CD14-positive monocyte (primary cell): ENCODE measurements around the gene NBDY. TPM values are rescaled to one million over a fixed set of nuclear protein-coding genes. Genes with fewer than 3 reads are reported as not detected.

Source experiments
- DNase-seq, 3 donors: peaks; one replicate each; pipeline ENCODE4 v3.0.0-alpha.2; 2011 to 2022
- H2AFZ ChIP-seq: 2 replicates; pipeline ENCODE4 v1.6.0; 2012; ENCODE audit warnings: mild to moderate bottlenecking, low read depth, low read length, inconsistent platforms; ENCODE audit not compliant: insufficient read depth, poor library complexity, severe bottlenecking
- H3K27ac ChIP-seq, 2 donors: 1 replicate in 1 of 2; 2 replicates in 1 of 2; pipeline ENCODE4 v1.5.1; 2012 to 2013; ENCODE audit warnings: low read length in 2 of 2, control low read depth in 1 of 2, inconsistent platforms in 1 of 2, low read depth in 1 of 2, mild to moderate bottlenecking in 1 of 2
- H3K27me3 ChIP-seq, 2 donors: one replicate each; pipeline versions ENCODE4 v1.6.0 to v1.6.1; 2011 to 2013; ENCODE audit warnings: low read length in 2 of 2; ENCODE audit not compliant: control insufficient read depth in 2 of 2, insufficient read depth in 2 of 2
- H3K36me3 ChIP-seq, 2 donors: replicated peaks in 1 of 2; 1 replicate in 1 of 2; 2 replicates in 1 of 2; pipeline versions ENCODE4 v1.5.1 to v1.6.1; 2012 to 2013; ENCODE audit warnings: low read length in 2 of 2, control low read depth in 1 of 2, inconsistent platforms in 1 of 2, mild to moderate bottlenecking in 1 of 2; ENCODE audit not compliant: insufficient read depth in 2 of 2, control insufficient read depth in 1 of 2
- H3K4me1 ChIP-seq, 2 donors: 1 replicate in 1 of 2; 2 replicates in 1 of 2; pipeline versions ENCODE4 v1.5.1 to v1.6.1; 2012 to 2013; ENCODE audit warnings: low read length in 2 of 2, control low read depth in 1 of 2, inconsistent platforms in 1 of 2, mild to moderate bottlenecking in 1 of 2, moderate library complexity in 1 of 2; ENCODE audit not compliant: insufficient read depth in 2 of 2, control insufficient read depth in 1 of 2
- H3K4me2 ChIP-seq: replicated peaks from 2 replicates; pipeline ENCODE3; 2012; ENCODE audit warnings: low read length, moderate library complexity, mild to moderate bottlenecking; ENCODE audit not compliant: poor library complexity, severe bottlenecking; ENCODE audit errors: extremely low read depth
- H3K4me3 ChIP-seq, 3 experiments: fragments of 200-600 bp in 1 of 3; sonication (generic) in 1 of 3; replicated peaks in 1 of 3; 1 replicate in 2 of 3; 2 replicates in 1 of 3; pipeline ENCODE4 v1.5.1; 2011 to 2013; ENCODE audit warnings: low read length in 3 of 3, mild to moderate bottlenecking in 3 of 3, control low read depth in 2 of 3, low read depth in 2 of 3, inconsistent platforms in 1 of 3, moderate library complexity in 1 of 3
- H3K79me2 ChIP-seq: 2 replicates; pipeline ENCODE4 v1.6.0; 2012; ENCODE audit warnings: mild to moderate bottlenecking, control low read depth, inconsistent platforms, low read length, moderate library complexity; ENCODE audit not compliant: insufficient read depth
- H3K9ac ChIP-seq: 2 replicates; pipeline ENCODE4 v1.6.0; 2017; ENCODE audit warnings: low read length, mild to moderate bottlenecking; ENCODE audit not compliant: insufficient read depth, poor library complexity, severe bottlenecking
- H3K9me3 ChIP-seq, 2 donors: replicated peaks in 1 of 2; 1 replicate in 1 of 2; 2 replicates in 1 of 2; pipeline versions ENCODE4 v1.5.1 to v1.6.1; 2012 to 2013; ENCODE audit warnings: low read length in 2 of 2, control low read depth in 1 of 2; ENCODE audit not compliant: control insufficient read depth in 1 of 2, insufficient read depth in 1 of 2
- H4K20me1 ChIP-seq: 2 replicates; pipeline ENCODE4 v1.6.0; 2012; ENCODE audit warnings: mild to moderate bottlenecking, low read length, control low read depth, moderate library complexity; ENCODE audit not compliant: insufficient read depth
- H3K27ac Mint-ChIP-seq, 7 donors: one replicate each; pipeline ENCODE4 v1.8.0; 2020; ENCODE audit warnings: mild to moderate bottlenecking in 7 of 7, mixed read lengths in 7 of 7, moderate library complexity in 6 of 7, inconsistent platforms in 2 of 7
- H3K27me3 Mint-ChIP-seq, 3 donors: one replicate each; pipeline ENCODE4 v1.8.0; 2021 to 2022; ENCODE audit warnings: low read depth in 3 of 3, mild to moderate bottlenecking in 3 of 3, mixed read lengths in 3 of 3, moderate library complexity in 3 of 3, inconsistent platforms in 1 of 3
- H3K36me3 Mint-ChIP-seq, 2 donors: one replicate each; pipeline ENCODE4 v1.8.0; 2020; ENCODE audit warnings: mixed read lengths in 2 of 2, inconsistent platforms in 1 of 2, mild to moderate bottlenecking in 1 of 2
- H3K4me1 Mint-ChIP-seq: one replicate; pipeline ENCODE4 v1.8.0; 2020; ENCODE audit warnings: mild to moderate bottlenecking, mixed read lengths
- H3K4me3 Mint-ChIP-seq, 2 donors: one replicate each; pipeline ENCODE4 v1.8.0; 2020; ENCODE audit warnings: mild to moderate bottlenecking in 2 of 2, mixed read lengths in 2 of 2, moderate library complexity in 1 of 2
- H3K9me3 Mint-ChIP-seq, 7 donors: one replicate each; pipeline ENCODE4 v1.8.0; 2020 to 2022; ENCODE audit warnings: mixed read lengths in 7 of 7, mild to moderate bottlenecking in 6 of 7, moderate library complexity in 6 of 7, inconsistent platforms in 2 of 7
- WGBS: methylation state at CpG from one replicate; pipeline ENCODE4 v1.1.5; 2013; ENCODE audit warnings: missing lambda C conversion rate; ENCODE audit not compliant: insufficient coverage; 5-methylcytosine and 5-hydroxymethylcytosine counted together
- intact Hi-C, 2 donors: fragments of 100-400 bp; cut with micrococcal nuclease; formaldehyde crosslinking; loops; one replicate each; pipeline versions ENCODE4 v1.15.0 to v1.15.1; 2023
- polyA plus RNA-seq, 3 donors: library from polyadenylated mRNA; depleted of rRNA in 1 of 3; unstranded in 2 of 3; stranded (reverse) in 1 of 3; fragments of 300-500 nt in 2 of 3; fragments of >200 nt in 1 of 3; fragmentation: Illumina TruSeq in 2 of 3; gene quantifications; 1 replicate in 2 of 3; 2 replicates in 1 of 3; pipeline ENCODE4 v1.2.3, GENCODE V29; 2012 to 2021
- TF ChIP-seq, protein P1 (sequence below): fragments of 200-600 bp; IDR thresholded peaks from one replicate; pipeline ENCODE4 v1.8.0; 2022; ENCODE audit warnings: antibody characterized with exemption, mild to moderate bottlenecking

Gene NBDY
- polyA plus RNA-seq, 3 donors, result 14.4 to 24.9 (median 22.1) TPM

DNA sequence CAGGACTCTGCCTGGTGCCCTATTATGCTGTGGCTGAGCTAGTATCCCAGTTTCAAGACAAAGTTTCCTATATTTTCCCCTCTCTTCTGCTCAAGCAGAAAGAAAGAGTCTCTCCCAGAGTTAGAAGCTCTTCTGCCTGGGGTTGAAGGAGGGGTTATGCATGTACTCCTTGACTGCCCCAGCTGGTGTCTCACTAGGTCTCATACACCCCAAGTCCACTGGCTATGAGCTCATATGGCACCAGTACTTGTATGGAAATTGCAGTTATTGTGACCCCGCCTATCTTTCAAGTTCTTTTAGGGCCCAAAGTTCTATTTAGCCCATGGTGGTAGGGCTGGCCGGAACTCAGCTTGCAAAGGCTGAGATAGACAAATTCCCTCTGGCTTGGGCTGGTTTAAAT, 131.8 kb downstream of the NBDY start:
- Histone ChIP-seq H3K4me2 (no peak overlapping the region), H3K27ac (no peak overlapping the region), H2AFZ (no peak overlapping the region), H3K4me1 (no peaks in the 10 kb centered on the region), H3K4me3 (no peak overlapping the region), H3K9me3 (no peaks in the 10 kb centered on the region), H3K79me2 (no peaks in the 10 kb centered on the region), H4K20me1 (no peaks in the 10 kb centered on the region), H3K27me3 (peaks cover 0 to 2% of the 10 kb centered on the region in 2 donors), H3K9ac (no peak overlapping the region), H3K36me3 (no peaks in the 10 kb centered on the region)
- peaks cover 0 to 10% (median 5%) of the 10 kb centered on the region in 7 donors for H3K9me3 Mint-ChIP-seq
- H3K4me3 Mint-ChIP-seq, result no peak overlapping the region
- intact Hi-C loops, result no loop called here
- H3K4me1 Mint-ChIP-seq, result no peaks in the 10 kb centered on the region
- H3K27me3 Mint-ChIP-seq, result peaks cover 0 to 13% (median 0%) of the 10 kb centered on the region in 3 donors
- TF ChIP-seq, protein P1, sequence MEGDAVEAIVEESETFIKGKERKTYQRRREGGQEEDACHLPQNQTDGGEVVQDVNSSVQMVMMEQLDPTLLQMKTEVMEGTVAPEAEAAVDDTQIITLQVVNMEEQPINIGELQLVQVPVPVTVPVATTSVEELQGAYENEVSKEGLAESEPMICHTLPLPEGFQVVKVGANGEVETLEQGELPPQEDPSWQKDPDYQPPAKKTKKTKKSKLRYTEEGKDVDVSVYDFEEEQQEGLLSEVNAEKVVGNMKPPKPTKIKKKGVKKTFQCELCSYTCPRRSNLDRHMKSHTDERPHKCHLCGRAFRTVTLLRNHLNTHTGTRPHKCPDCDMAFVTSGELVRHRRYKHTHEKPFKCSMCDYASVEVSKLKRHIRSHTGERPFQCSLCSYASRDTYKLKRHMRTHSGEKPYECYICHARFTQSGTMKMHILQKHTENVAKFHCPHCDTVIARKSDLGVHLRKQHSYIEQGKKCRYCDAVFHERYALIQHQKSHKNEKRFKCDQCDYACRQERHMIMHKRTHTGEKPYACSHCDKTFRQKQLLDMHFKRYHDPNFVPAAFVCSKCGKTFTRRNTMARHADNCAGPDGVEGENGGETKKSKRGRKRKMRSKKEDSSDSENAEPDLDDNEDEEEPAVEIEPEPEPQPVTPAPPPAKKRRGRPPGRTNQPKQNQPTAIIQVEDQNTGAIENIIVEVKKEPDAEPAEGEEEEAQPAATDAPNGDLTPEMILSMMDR, result no peak
- H3K36me3 Mint-ChIP-seq, result no peaks in the 10 kb centered on the region
- H3K27ac Mint-ChIP-seq, result no peak overlapping the region
- no peak for DNase-seq
- WGBS, result no CpG with 5 or more reads among the region's 2 CpGs

Other genes starting within 250 kb of the NBDY start
- 10 to 100 TPM; 12.6 to 38.4 (median 28.8) TPM for gene UBQLN2, start 165.6 kb upstream of the NBDY start, polyA plus RNA-seq